ENCODE measurements around the gene MGAT5. TPM values are rescaled to one million over a fixed set of nuclear protein-coding genes. Genes with fewer than 3 reads are reported as not detected.

MGAT5 gene
- total RNA-seq, 1 experiment from 2014 or later: 37.5 TPM

GRCh38 chr2:134491771-134492441, 238.0 kb downstream of the MGAT5 start:
- peak; percentile 37 for DNase-seq (ENCODE audit: low read depth)

GRCh38 chr2:134493797-134494196, 239.9 kb downstream of the MGAT5 start:
- DNase-seq (ENCODE audit: low read depth): no peak

GRCh38 chr2:134498654-134499053, 244.8 kb downstream of the MGAT5 start:
- DNase-seq (ENCODE audit: low read depth): no peak

DNA sequence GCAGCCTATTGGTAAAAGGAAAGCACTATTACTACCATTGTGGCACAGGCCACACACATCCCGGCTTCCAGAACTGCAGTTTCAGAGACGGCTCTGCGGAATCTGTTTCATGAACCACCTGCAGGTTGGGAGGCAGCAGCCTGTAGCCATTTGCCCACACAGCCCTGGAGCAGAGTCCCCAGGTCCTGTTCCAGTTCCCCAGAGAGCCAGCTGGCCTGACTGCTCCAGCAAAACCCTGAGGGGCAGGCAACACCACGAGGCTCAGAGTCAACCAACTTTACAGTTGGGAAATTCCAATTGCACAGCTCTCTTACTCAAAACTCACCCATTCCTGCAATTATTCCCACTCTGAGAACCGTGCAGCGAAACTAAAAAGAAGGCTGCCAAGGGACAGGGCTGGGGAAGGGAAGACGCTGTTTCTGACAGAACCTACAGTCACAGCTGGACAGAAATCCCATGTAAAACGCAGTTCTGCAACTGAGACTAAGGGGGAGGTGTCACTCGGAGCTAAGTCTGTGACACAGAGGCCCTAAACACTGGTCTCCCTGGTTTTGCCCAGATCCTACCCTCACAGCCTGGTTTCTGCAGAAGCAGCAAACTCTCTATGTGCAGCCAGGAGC, 245.5 kb downstream of the MGAT5 start:
- no peak for DNase-seq (ENCODE audit: low read depth)

DNA sequence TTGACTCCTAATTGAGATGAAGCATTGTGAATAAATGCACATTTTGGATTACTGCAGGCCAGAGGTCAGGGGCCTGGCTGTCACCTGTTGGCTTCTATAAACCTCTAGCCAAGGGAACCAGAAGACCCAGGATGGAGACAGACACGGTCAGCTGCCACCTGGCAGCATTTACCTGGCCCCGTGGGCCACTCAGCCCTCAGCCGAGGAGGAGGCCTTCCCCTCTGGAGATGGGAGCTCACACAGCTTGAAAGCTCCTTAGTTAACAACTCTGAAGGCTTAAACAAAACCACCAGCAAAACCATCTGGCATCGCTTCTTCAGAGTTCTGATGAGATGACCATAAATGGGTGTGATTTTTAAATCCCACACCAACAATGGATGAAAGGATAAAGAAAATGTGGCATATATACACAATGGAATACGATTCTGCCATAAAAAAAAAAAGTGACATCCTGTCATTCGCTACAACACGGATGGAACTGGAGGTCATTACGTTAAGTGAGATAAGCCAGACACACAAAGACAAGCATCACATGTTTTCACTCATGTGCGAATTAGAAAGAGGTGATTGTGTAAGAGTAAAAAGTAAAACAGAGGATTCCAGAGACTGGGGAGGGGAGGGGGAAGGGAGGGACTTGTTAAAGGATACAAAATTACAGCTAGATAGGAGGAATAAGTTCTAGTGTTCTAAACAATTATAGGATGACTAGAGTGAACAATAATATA, 246.5 kb downstream of the MGAT5 start:
- no peak for DNase-seq (ENCODE audit: low read depth)

GRCh38 chr2:134501476-134502091, 247.7 kb downstream of the MGAT5 start:
- no peak for DNase-seq (ENCODE audit: low read depth)

DNA sequence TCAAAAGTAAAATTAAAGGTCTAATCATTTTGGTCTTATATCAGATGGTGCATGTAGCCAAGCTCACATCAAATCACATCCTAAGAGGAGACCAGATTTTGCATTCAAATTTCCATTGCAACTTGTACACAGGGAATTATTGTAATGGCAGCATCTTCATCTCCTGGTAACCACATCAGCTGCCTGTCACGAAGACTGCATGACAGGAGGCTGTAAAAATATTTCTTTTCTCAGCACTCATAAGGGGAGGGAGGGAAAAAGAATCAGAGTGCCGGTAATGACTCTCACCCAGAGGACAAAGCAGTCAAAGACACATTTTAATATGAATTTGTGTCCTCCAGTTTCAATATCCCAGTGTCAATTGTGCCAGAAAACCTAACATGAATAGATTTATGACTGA, 248.2 kb downstream of the MGAT5 start:
- no peak for DNase-seq (ENCODE audit: low read depth)

Small RNA genes within 50 kb of the gene (small RNA-seq; reads per million reads assigned to genes)
- gene RNA5SP104: not detected

All from HT1080 (cell line).